CD4-positive, CD25-positive, alpha-beta regulatory T cell (primary cell): ENCODE results near the gene EXOC4. TPM values are rescaled to one million over a fixed set of nuclear protein-coding genes. Genes with fewer than 3 reads are reported as not detected.

ENCODE experiments used
- ATAC-seq, 2 donors: fragments of 150-1000 bp; cut with Tn5 transposase; one replicate each; pipeline ENCODE4 v1.10.0; 2021; ENCODE audit warnings: low read depth in 2 of 2, moderate number of reproducible peaks in 2 of 2, moderate library complexity in 1 of 2
- DNase-seq, 3 donors: peaks; one replicate each; pipeline versions ENCODE4 v3.0.0 to v3.0.0-alpha.2; 2012 to 2022; ENCODE audit warnings: mixed read lengths in 1 of 3
- H3K27ac ChIP-seq: one replicate; pipeline ENCODE4 v1.7.0; 2013; ENCODE audit warnings: mild to moderate bottlenecking, low read length; ENCODE audit not compliant: insufficient read depth, poor library complexity, severe bottlenecking
- H3K27me3 ChIP-seq: one replicate; pipeline ENCODE4 v1.7.0; 2013; ENCODE audit warnings: low read length; ENCODE audit not compliant: control insufficient read depth, insufficient read depth
- H3K36me3 ChIP-seq: one replicate; pipeline ENCODE4 v1.7.0; 2013; ENCODE audit warnings: mild to moderate bottlenecking, low read length, moderate library complexity; ENCODE audit not compliant: control insufficient read depth, insufficient read depth
- H3K4me1 ChIP-seq: 2 replicates; pipeline ENCODE4 v1.7.0; 2013; ENCODE audit warnings: mild to moderate bottlenecking, low read length; ENCODE audit not compliant: insufficient read depth, control insufficient read depth, poor library complexity, severe bottlenecking
- H3K4me3 ChIP-seq: one replicate; pipeline ENCODE4 v1.7.0; 2013; ENCODE audit warnings: low read depth, mild to moderate bottlenecking, low read length, moderate library complexity
- H3K9me3 ChIP-seq, 2 experiments: 1 replicate in 1 of 2; 2 replicates in 1 of 2; pipeline ENCODE4 v1.7.0; 2013; ENCODE audit warnings: low read length in 2 of 2, mild to moderate bottlenecking in 1 of 2, moderate library complexity in 1 of 2; ENCODE audit not compliant: control insufficient read depth in 2 of 2
- H3K27ac Mint-ChIP-seq, 3 donors: one replicate each; pipeline ENCODE4 v1.8.0; 2020 to 2022; ENCODE audit warnings: mild to moderate bottlenecking in 3 of 3, mixed read lengths in 3 of 3, moderate library complexity in 2 of 3
- H3K27me3 Mint-ChIP-seq: one replicate; pipeline ENCODE4 v1.8.0; 2022; ENCODE audit warnings: mild to moderate bottlenecking, mixed read lengths
- H3K36me3 Mint-ChIP-seq: one replicate; pipeline ENCODE4 v1.8.0; 2020; ENCODE audit warnings: mixed read lengths
- H3K4me1 Mint-ChIP-seq, 4 donors: one replicate each; pipeline ENCODE4 v1.8.0; 2020 to 2022; ENCODE audit warnings: mixed read lengths in 4 of 4, mild to moderate bottlenecking in 1 of 4
- H3K4me3 Mint-ChIP-seq, 4 donors: one replicate each; pipeline ENCODE4 v1.8.0; 2020 to 2022; ENCODE audit warnings: mild to moderate bottlenecking in 4 of 4, mixed read lengths in 4 of 4, moderate library complexity in 3 of 4
- H3K9me3 Mint-ChIP-seq, 7 donors: one replicate each; pipeline ENCODE4 v1.8.0; 2020 to 2022; ENCODE audit warnings: mixed read lengths in 7 of 7, mild to moderate bottlenecking in 3 of 7, moderate library complexity in 2 of 7
- polyA plus RNA-seq, 4 donors: library from polyadenylated mRNA; unstranded; fragments of 300-500 nt; fragmentation: Illumina TruSeq; gene quantifications; one replicate each; pipeline ENCODE4 v1.2.3, GENCODE V29; 2021
- total RNA-seq: library from RNA; stranded (reverse); gene quantifications from one replicate; pipeline ENCODE4 v1.2.3, GENCODE V29; 2022

The EXOC4 gene
- total and polyA plus RNA-seq, 5 donors from 2014 or later: 39.1 to 118 (median 52.2) TPM

DNA sequence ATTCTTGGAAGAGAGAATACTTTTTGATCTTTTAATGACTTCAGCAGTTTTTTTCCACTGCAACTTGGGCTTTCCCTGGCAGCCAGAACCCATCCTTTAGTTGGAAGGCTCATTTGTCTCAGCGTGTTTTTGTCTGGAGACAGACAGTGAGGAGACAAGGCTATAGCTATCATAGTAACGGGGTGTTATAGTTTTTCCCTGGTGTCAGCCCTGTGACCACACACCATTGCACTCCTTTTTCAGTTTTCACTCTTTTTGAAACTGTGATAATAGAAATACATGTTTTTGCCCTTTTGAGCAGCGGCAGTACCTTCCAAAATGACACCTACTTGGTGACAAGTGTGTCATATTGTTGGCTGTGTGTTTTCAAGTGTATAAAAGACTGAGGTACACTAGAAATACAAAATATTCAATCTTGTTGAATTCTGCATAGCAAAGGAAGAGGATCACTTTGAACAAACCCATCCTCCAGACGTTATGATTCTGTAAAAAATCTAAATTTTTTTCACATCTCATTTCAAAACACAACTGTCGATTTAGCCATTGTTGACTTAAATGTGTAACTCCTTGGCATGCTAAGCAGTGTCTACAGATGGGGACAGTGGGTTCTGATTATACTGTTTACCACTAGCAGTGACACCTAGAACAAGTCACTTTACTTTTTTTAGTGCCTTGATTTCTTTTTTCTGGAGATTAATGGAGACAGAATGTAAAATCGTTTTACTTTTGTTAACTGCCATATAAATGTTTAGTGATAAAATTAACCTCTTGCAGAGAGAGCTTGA is 130.1 kb downstream of the EXOC4 start:
- Mint-ChIP-seq H3K9me3 (peaks cover 0 to 4% (median 0%) of the 10 kb centered on the region in 7 donors), H3K27ac (no peak overlapping the region), H3K36me3 (peaks cover 26% of the 10 kb centered on the region), H3K4me3 (no peak overlapping the region), H3K27me3 (no peaks in the 10 kb centered on the region), H3K4me1 (peaks cover 15 to 26% (median 19%) of the 10 kb centered on the region in 4 donors)
- DNase-seq (no peak), ATAC-seq (no peak)
- Histone ChIP-seq H3K27ac (no peak overlapping the region), H3K4me1 (no peaks in the 10 kb centered on the region), H3K9me3 (no peaks in the 10 kb centered on the region), H3K4me3 (no peak overlapping the region), H3K36me3 (no peaks in the 10 kb centered on the region), H3K27me3 (no peaks in the 10 kb centered on the region)

- no peak overlapping the region for H3K27ac ChIP-seq
- peaks cover 26% of the 10 kb centered on the region for H3K36me3 Mint-ChIP-seq
Measured at GRCh38 chr7:133386205-133386604, 133.3 kb downstream of the EXOC4 start.

GRCh38 chr7:133389727-133390126 is 136.8 kb downstream of the EXOC4 start:
- Mint-ChIP-seq H3K4me1 (peaks cover 15 to 36% (median 21%) of the 10 kb centered on the region in 4 donors), H3K27ac (no peak overlapping the region), H3K9me3 (peaks cover 0 to 2% (median 0%) of the 10 kb centered on the region in 7 donors), H3K4me3 (no peak overlapping the region), H3K36me3 (peaks cover 22% of the 10 kb centered on the region), H3K27me3 (no peaks in the 10 kb centered on the region)
- Histone ChIP-seq H3K4me1 (no peaks in the 10 kb centered on the region), H3K27ac (no peak overlapping the region), H3K9me3 (no peaks in the 10 kb centered on the region), H3K36me3 (no peaks in the 10 kb centered on the region), H3K4me3 (no peak overlapping the region), H3K27me3 (no peaks in the 10 kb centered on the region)
- DNase-seq: no peak
- ATAC-seq: no peak

More at GRCh38 chr7:133386205-133386604, 133.3 kb downstream of the EXOC4 start:
- Histone ChIP-seq H3K4me3 (no peak overlapping the region), H3K4me1 (no peaks in the 10 kb centered on the region), H3K9me3 (no peaks in the 10 kb centered on the region), H3K36me3 (no peaks in the 10 kb centered on the region), H3K27me3 (no peaks in the 10 kb centered on the region)
- H3K27ac Mint-ChIP-seq: peak overlapping the region in 1 of 3 donors; percentile 15
- peaks cover 0 to 2% (median 0%) of the 10 kb centered on the region in 7 donors for H3K9me3 Mint-ChIP-seq
- H3K4me1 Mint-ChIP-seq: peaks cover 20 to 33% (median 26%) of the 10 kb centered on the region in 4 donors
- DNase-seq: no peak
- H3K4me3 Mint-ChIP-seq: no peak overlapping the region
- no peak for ATAC-seq
- no peaks in the 10 kb centered on the region for H3K27me3 Mint-ChIP-seq

GRCh38 chr7:133391206-133391605 is 138.3 kb downstream of the EXOC4 start:
- H3K27ac Mint-ChIP-seq: peak overlapping the region in 1 of 3 donors; percentile 24

DNA sequence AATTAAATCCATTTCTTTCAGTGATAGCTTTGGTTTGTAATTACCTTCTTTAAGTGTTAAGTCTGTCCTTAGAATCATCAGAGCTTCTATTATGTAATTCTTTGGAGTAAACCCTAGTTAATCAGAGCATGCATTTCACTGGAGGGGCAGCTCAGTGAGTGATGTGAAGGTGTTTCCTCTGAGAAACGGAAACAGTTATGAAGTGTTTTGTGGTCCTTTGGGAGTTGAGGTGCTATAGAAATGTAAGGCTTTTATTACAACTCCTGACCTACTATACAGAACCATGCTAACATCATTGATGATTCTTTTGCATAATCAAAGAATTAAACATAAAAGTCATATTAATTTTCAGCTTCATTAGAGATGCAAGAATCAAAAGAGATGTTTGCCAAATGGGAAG is 141.5 kb downstream of the EXOC4 start:
- Histone ChIP-seq H3K36me3 (peaks cover 2% of the 10 kb centered on the region), H3K27me3 (no peaks in the 10 kb centered on the region), H3K9me3 (no peaks in the 10 kb centered on the region), H3K27ac (no peak overlapping the region), H3K4me3 (no peak overlapping the region), H3K4me1 (no peaks in the 10 kb centered on the region)
- H3K27me3 Mint-ChIP-seq: no peaks in the 10 kb centered on the region
- H3K36me3 Mint-ChIP-seq: peaks cover 4% of the 10 kb centered on the region
- peaks cover 0 to 2% (median 0%) of the 10 kb centered on the region in 7 donors for H3K9me3 Mint-ChIP-seq
- H3K27ac Mint-ChIP-seq: no peak overlapping the region
- no peak for ATAC-seq
- no peak overlapping the region for H3K4me3 Mint-ChIP-seq
- no peak for DNase-seq
- peaks cover 8 to 23% (median 16%) of the 10 kb centered on the region in 4 donors for H3K4me1 Mint-ChIP-seq

More at GRCh38 chr7:133391206-133391605, 138.3 kb downstream of the EXOC4 start:
- Mint-ChIP-seq H3K9me3 (peaks cover 0 to 2% (median 0%) of the 10 kb centered on the region in 7 donors), H3K27me3 (no peaks in the 10 kb centered on the region), H3K36me3 (peaks cover 13% of the 10 kb centered on the region), H3K4me1 (peaks cover 13 to 33% (median 17%) of the 10 kb centered on the region in 4 donors), H3K4me3 (no peak overlapping the region)
- DNase-seq (no peak), ATAC-seq (no peak)
- Histone ChIP-seq H3K27me3 (no peaks in the 10 kb centered on the region), H3K4me1 (no peaks in the 10 kb centered on the region), H3K27ac (no peak overlapping the region), H3K4me3 (no peak overlapping the region), H3K36me3 (no peaks in the 10 kb centered on the region), H3K9me3 (no peaks in the 10 kb centered on the region)

DNA sequence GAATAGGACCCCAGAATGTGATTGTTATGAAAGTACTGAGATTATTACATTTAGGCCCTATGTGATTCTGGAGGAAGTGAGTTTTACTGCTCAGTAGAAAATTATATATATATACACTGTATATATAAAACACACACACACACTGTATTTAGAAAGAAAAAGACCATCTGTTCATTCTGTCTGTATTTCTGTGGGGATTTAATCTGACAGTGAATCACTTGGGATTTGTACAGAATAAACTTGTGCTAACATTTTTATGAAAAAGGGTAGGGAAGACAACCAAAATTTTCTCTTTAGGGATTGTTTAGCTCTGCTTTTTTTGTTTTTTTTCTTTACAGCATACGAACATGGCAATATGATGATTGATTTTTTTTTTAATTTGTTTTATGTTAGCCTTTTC is 142.7 kb downstream of the EXOC4 start:
- H3K4me1 Mint-ChIP-seq: peaks cover 10 to 22% (median 15%) of the 10 kb centered on the region in 4 donors
- H3K27me3 Mint-ChIP-seq: no peaks in the 10 kb centered on the region
- Histone ChIP-seq H3K27me3 (no peaks in the 10 kb centered on the region), H3K9me3 (no peaks in the 10 kb centered on the region), H3K36me3 (peaks cover 2% of the 10 kb centered on the region), H3K27ac (no peak overlapping the region), H3K4me1 (no peaks in the 10 kb centered on the region), H3K4me3 (no peak overlapping the region)
- no peak for ATAC-seq
- H3K36me3 Mint-ChIP-seq: peaks cover 3% of the 10 kb centered on the region
- H3K4me3 Mint-ChIP-seq: no peak overlapping the region
- H3K27ac Mint-ChIP-seq: no peak overlapping the region
- no peak for DNase-seq
- peaks cover 0 to 2% (median 0%) of the 10 kb centered on the region in 7 donors for H3K9me3 Mint-ChIP-seq

- Mint-ChIP-seq H3K27ac (no peak overlapping the region), H3K9me3 (no peaks in the 10 kb centered on the region), H3K27me3 (no peaks in the 10 kb centered on the region), H3K36me3 (peaks cover 9% of the 10 kb centered on the region), H3K4me1 (peaks cover 5 to 19% (median 13%) of the 10 kb centered on the region in 4 donors), H3K4me3 (no peak overlapping the region)
- Histone ChIP-seq H3K27ac (no peak overlapping the region), H3K4me1 (no peaks in the 10 kb centered on the region), H3K36me3 (peaks cover 2% of the 10 kb centered on the region), H3K27me3 (no peaks in the 10 kb centered on the region), H3K4me3 (no peak overlapping the region), H3K9me3 (no peaks in the 10 kb centered on the region)
- ATAC-seq: no peak
- DNase-seq: no peak
Measured at GRCh38 chr7:133398506-133398905, 145.6 kb downstream of the EXOC4 start.

- Histone ChIP-seq H3K4me1 (no peaks in the 10 kb centered on the region), H3K36me3 (peaks cover 2% of the 10 kb centered on the region), H3K27me3 (no peaks in the 10 kb centered on the region), H3K9me3 (no peaks in the 10 kb centered on the region), H3K4me3 (no peak overlapping the region), H3K27ac (no peak overlapping the region)
- ATAC-seq: no peak
- peaks cover 21% of the 10 kb centered on the region for H3K36me3 Mint-ChIP-seq
- H3K9me3 Mint-ChIP-seq: no peaks in the 10 kb centered on the region
- DNase-seq: no peak
- H3K4me3 Mint-ChIP-seq: no peak overlapping the region
- peak overlapping the region in 1 of 3 donors; percentile 30 for H3K27ac Mint-ChIP-seq
- peaks cover 5 to 15% (median 13%) of the 10 kb centered on the region in 4 donors for H3K4me1 Mint-ChIP-seq
- no peaks in the 10 kb centered on the region for H3K27me3 Mint-ChIP-seq
Measured at GRCh38 chr7:133401225-133401624, 148.3 kb downstream of the EXOC4 start.
